Measurements from ENCODE around the gene FIBIN. TPM values are rescaled to one million over a fixed set of nuclear protein-coding genes. Genes with fewer than 3 reads are reported as not detected.

FIBIN gene
- total RNA-seq, 2 experiments from 2014 or later: not detected

GRCh38 chr11:27013781-27014361 is 20.0 kb downstream of the FIBIN start:
- no peak overlapping the region for H3K27ac Mint-ChIP-seq
- no peak for DNase-seq
- intact Hi-C loops (cut with micrococcal nuclease): no loop called here
- no peaks in the 10 kb centered on the region for H3K4me1 Mint-ChIP-seq (ENCODE audit: low read depth)
- H3K27me3 Mint-ChIP-seq: no peaks in the 10 kb centered on the region
- peaks cover 2% of the 10 kb centered on the region for H3K9me3 Mint-ChIP-seq
- ChIA-PET CTCF (no interaction called here), POLR2A (no interaction called here)
- H3K36me3 Mint-ChIP-seq: no peaks in the 10 kb centered on the region
- no peak overlapping the region for H3K4me3 Mint-ChIP-seq

- POLR2A ChIA-PET: no interaction called here
- no peaks in the 10 kb centered on the region for H3K27me3 Mint-ChIP-seq
Observed at GRCh38 chr11:27018902-27019529, 25.1 kb downstream of the FIBIN start.

GRCh38 chr11:27020751-27021150 is 26.8 kb downstream of the FIBIN start:
- Mint-ChIP-seq H3K27me3 (no peaks in the 10 kb centered on the region), H3K27ac (no peak overlapping the region), H3K36me3 (no peaks in the 10 kb centered on the region), H3K4me1 (ENCODE audit: low read depth) (no peaks in the 10 kb centered on the region), H3K9me3 (no peaks in the 10 kb centered on the region), H3K4me3 (no peak overlapping the region)
- POLR2A ChIA-PET: no interaction called here
- no peak for DNase-seq
- CTCF ChIA-PET: no interaction called here
- intact Hi-C loops (cut with micrococcal nuclease): no loop called here

More at GRCh38 chr11:27018902-27019529, 25.1 kb downstream of the FIBIN start:
- H3K4me3 Mint-ChIP-seq: no peak overlapping the region
- no peak for DNase-seq
- no peaks in the 10 kb centered on the region for H3K4me1 Mint-ChIP-seq (ENCODE audit: low read depth)
- CTCF ChIA-PET: no interaction called here
- no peaks in the 10 kb centered on the region for H3K36me3 Mint-ChIP-seq
- intact Hi-C loops (cut with micrococcal nuclease): no loop called here
- no peaks in the 10 kb centered on the region for H3K9me3 Mint-ChIP-seq
- no peak overlapping the region for H3K27ac Mint-ChIP-seq

- no peaks in the 10 kb centered on the region for H3K36me3 Mint-ChIP-seq
- H3K4me1 Mint-ChIP-seq (ENCODE audit: low read depth): no peaks in the 10 kb centered on the region
- intact Hi-C loops (cut with micrococcal nuclease): no loop called here
- no peak overlapping the region for H3K4me3 Mint-ChIP-seq
- no peak for DNase-seq
- CTCF ChIA-PET: no interaction called here
- POLR2A ChIA-PET: no interaction called here
- H3K27ac Mint-ChIP-seq: no peak overlapping the region
- no peaks in the 10 kb centered on the region for H3K27me3 Mint-ChIP-seq
- H3K9me3 Mint-ChIP-seq: no peaks in the 10 kb centered on the region
Observed at GRCh38 chr11:27022659-27023251, 28.8 kb downstream of the FIBIN start.

GRCh38 chr11:27024865-27025264 is 31.0 kb downstream of the FIBIN start:
- CTCF ChIA-PET: no interaction called here
- Mint-ChIP-seq H3K9me3 (no peaks in the 10 kb centered on the region), H3K4me1 (ENCODE audit: low read depth) (no peaks in the 10 kb centered on the region), H3K27me3 (no peaks in the 10 kb centered on the region), H3K36me3 (no peaks in the 10 kb centered on the region), H3K27ac (no peak overlapping the region), H3K4me3 (no peak overlapping the region)
- intact Hi-C loops (cut with micrococcal nuclease): no loop called here
- DNase-seq: no peak
- POLR2A ChIA-PET: no interaction called here

DNA sequence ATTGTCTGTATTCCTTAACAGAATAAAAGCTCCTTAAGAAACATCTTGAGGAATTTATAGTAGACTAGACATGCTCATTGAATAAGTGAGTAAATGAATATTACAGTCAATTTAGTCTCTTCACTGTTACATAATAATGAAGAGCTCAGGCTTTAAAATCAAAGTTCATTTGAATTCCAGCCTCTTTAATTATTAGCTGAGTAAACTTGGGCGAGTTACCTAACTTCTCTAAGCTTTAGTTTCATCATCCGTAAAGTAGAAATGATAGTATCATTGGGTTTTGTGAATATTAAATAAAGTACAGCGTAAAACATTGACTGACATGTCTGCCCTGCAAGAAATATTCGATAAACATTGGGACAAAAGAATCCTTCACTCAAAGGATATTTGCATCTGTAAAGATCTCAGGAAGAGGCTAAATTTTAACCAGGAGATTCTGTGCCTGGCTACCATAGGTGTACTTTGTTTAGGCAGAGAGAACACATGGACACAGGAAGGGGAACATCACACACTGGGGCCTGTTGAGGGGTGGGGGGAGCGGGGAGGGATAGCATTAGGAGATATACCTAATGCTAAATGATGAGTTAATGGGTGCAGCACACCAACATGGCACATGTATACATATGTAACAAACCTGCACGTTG is 31.5 kb downstream of the FIBIN start:
- POLR2A ChIA-PET: no interaction called here
- Mint-ChIP-seq H3K9me3 (no peaks in the 10 kb centered on the region), H3K4me1 (ENCODE audit: low read depth) (no peaks in the 10 kb centered on the region), H3K36me3 (no peaks in the 10 kb centered on the region), H3K4me3 (no peak overlapping the region), H3K27ac (no peak overlapping the region), H3K27me3 (no peaks in the 10 kb centered on the region)
- intact Hi-C loops (cut with micrococcal nuclease): no loop called here
- CTCF ChIA-PET: no interaction called here
- DNase-seq: no peak

DNA sequence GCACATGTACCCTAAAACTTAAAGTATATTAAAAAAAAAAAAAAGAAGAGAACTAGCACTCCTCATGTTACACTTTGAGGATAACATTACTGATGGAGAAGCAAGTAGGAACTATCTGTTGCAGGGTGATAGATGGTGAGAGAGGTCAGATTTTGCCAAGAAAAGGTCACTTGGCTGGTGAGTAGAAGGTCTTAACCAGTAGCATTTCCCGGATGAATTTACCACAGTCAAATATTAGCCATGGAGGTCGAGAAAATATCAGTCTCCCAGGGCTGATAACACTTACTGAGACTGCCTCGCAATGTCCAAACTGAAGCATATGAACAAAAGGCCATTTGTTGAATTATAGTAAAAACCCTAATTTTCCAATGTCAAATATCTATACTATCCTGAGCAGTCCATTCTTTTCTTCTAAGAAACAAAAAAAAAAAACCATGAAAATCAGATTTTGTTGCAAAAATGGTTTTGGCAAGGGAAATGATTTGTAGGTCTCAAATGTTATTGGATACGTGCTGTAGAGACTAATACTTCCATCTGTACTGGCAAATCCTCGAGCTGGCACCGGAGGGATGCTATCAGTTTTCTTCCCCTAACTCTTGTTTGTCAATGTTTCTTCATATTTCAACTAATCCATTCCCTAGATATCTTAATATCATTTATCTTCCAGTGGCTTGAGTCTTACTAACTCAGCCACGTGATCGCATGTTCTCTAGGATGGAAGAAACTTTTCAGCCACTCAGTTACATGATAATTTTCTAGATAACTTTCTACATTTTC is 32.2 kb downstream of the FIBIN start:
- ChIA-PET CTCF (no interaction called here), POLR2A (no interaction called here)
- no peak for DNase-seq
- no peaks in the 10 kb centered on the region for H3K9me3 Mint-ChIP-seq
- H3K36me3 Mint-ChIP-seq: no peaks in the 10 kb centered on the region
- intact Hi-C loops (cut with micrococcal nuclease): no loop called here
- H3K27ac Mint-ChIP-seq: no peak overlapping the region
- H3K4me3 Mint-ChIP-seq: no peak overlapping the region
- no peaks in the 10 kb centered on the region for H3K4me1 Mint-ChIP-seq (ENCODE audit: low read depth)
- no peaks in the 10 kb centered on the region for H3K27me3 Mint-ChIP-seq

GRCh38 chr11:27028561-27028965 is 34.7 kb downstream of the FIBIN start:
- Mint-ChIP-seq H3K9me3 (no peaks in the 10 kb centered on the region), H3K27me3 (no peaks in the 10 kb centered on the region), H3K4me1 (ENCODE audit: low read depth) (no peaks in the 10 kb centered on the region), H3K36me3 (no peaks in the 10 kb centered on the region), H3K4me3 (no peak overlapping the region), H3K27ac (no peak overlapping the region)
- intact Hi-C loops (cut with micrococcal nuclease): no loop called here
- CTCF ChIA-PET: no interaction called here
- POLR2A ChIA-PET: no interaction called here
- no peak for DNase-seq

GRCh38 chr11:27029966-27030365 is 36.1 kb downstream of the FIBIN start:
- no peak for DNase-seq
- H3K9me3 Mint-ChIP-seq: peaks cover 3% of the 10 kb centered on the region
- POLR2A ChIA-PET: no interaction called here
- intact Hi-C loops (cut with micrococcal nuclease): no loop called here
- H3K4me3 Mint-ChIP-seq: no peak overlapping the region
- CTCF ChIA-PET: no interaction called here
- no peaks in the 10 kb centered on the region for H3K27me3 Mint-ChIP-seq
- no peaks in the 10 kb centered on the region for H3K4me1 Mint-ChIP-seq (ENCODE audit: low read depth)
- H3K27ac Mint-ChIP-seq: no peak overlapping the region
- no peaks in the 10 kb centered on the region for H3K36me3 Mint-ChIP-seq

- no peaks in the 10 kb centered on the region for H3K4me1 Mint-ChIP-seq (ENCODE audit: low read depth)
- DNase-seq: no peak
- POLR2A ChIA-PET: no interaction called here
- CTCF ChIA-PET: no interaction called here
- no peak overlapping the region for H3K27ac Mint-ChIP-seq
- H3K27me3 Mint-ChIP-seq: no peaks in the 10 kb centered on the region
- peaks cover 3% of the 10 kb centered on the region for H3K9me3 Mint-ChIP-seq
- H3K4me3 Mint-ChIP-seq: no peak overlapping the region
- intact Hi-C loops (cut with micrococcal nuclease): no loop called here
- no peaks in the 10 kb centered on the region for H3K36me3 Mint-ChIP-seq
Observed at GRCh38 chr11:27031754-27032153, 37.8 kb downstream of the FIBIN start.

DNA sequence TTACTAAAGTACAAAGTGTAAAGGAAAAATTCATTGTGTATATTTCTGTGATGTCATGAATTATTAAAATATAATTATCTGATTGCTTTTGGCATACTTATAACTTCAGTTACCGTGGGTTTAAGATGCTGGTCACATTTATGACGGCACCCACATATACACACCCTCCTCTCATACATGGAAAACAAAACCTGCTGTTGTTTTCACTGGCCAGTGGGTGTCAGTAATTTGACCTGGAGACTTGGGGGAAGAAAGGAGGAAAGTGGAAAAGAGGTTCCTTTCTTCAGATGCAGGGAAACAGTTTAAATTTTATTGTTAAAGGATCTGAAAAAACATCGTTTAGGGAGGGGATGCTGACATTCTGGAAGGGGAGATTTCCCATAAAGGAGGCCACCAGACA is 46.0 kb downstream of the FIBIN start:
- intact Hi-C loops (cut with micrococcal nuclease): no loop called here
- H3K9me3 Mint-ChIP-seq: peaks cover 32% of the 10 kb centered on the region
- CTCF ChIA-PET: no interaction called here
- no peak overlapping the region for H3K4me3 Mint-ChIP-seq
- H3K27ac Mint-ChIP-seq: no peak overlapping the region
- no peaks in the 10 kb centered on the region for H3K4me1 Mint-ChIP-seq (ENCODE audit: low read depth)
- no peaks in the 10 kb centered on the region for H3K27me3 Mint-ChIP-seq
- DNase-seq: no peak
- POLR2A ChIA-PET: no interaction called here
- H3K36me3 Mint-ChIP-seq: no peaks in the 10 kb centered on the region

- Mint-ChIP-seq H3K9me3 (peaks cover 37% of the 10 kb centered on the region), H3K27ac (no peak within 1 kb of the TSS), H3K4me3 (no peak within 1 kb of the TSS), H3K4me1 (ENCODE audit: low read depth) (no peaks in the 10 kb centered on the region), H3K36me3 (no peaks in the 10 kb centered on the region), H3K27me3 (no peaks in the 10 kb centered on the region)
- intact Hi-C loops (cut with micrococcal nuclease): no loop called here
- ChIA-PET CTCF (no interaction called here), POLR2A (no interaction called here)
- no peak for DNase-seq
Observed at GRCh38 chr11:27040302-27041115, 46.6 kb downstream of the FIBIN start, which contains the start of gene BBOX1. Gene BBOX1 (plus strand): TSS chr11:27040815. CDS start chr11:27055431, 14,616 bp downstream.

All from activated CD4-positive, alpha-beta memory T cell treated with anti-CD3 and anti-CD28 coated beads for 36 hours (primary cell).